ENCODE data around the gene PLTP.
"Not testable (repeated sequence)": the region's sequence is repeated elsewhere in the genome, so short reads cannot be mapped to it uniquely, and the experiment has no call there.

Gene PLTP, protein sequence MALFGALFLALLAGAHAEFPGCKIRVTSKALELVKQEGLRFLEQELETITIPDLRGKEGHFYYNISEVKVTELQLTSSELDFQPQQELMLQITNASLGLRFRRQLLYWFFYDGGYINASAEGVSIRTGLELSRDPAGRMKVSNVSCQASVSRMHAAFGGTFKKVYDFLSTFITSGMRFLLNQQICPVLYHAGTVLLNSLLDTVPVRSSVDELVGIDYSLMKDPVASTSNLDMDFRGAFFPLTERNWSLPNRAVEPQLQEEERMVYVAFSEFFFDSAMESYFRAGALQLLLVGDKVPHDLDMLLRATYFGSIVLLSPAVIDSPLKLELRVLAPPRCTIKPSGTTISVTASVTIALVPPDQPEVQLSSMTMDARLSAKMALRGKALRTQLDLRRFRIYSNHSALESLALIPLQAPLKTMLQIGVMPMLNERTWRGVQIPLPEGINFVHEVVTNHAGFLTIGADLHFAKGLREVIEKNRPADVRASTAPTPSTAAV

DNA sequence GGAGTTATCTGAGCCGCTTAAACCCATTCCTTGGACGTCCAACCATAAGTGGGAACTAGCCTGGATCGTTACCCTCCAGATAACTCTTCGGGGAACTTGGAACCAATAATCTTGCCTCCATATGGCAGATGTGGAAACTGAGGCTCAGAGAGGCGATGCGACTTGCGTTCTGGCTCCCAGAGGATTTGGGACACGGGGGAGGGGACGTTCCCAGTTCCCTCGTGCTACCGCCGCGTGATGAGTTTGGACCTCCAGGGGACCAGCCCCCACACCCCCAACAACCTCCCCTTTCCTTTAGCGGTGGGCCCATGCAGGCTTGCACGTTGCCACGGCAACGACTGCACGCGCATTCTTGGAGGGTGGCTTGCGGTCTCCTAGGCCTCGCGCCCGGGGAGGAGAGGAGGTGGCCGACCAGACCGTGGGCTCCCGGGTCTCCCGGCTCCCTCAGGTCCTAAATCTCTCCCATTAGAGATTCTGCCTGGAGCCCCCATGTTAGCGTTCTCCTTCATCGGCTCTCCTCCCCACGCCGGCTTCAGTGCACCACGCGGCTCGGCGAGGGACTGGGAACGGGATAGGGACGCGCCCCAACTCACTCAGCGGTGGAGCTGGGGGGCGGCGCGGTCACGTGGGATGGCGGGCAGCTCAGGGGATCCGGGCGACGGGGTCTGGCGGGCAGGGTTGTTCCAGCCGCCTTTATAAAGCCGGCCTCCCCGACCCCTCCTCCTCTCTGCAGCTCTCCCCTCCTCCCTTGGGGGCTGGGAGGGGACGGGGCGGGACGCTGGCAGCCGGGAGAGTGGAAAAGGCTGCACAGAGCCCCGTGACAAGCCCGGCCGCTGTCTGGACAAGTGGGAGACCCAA, at the start of gene PLTP:
Gene PLTP, minus strand, starts transcription at position 670 of the 858 bp plus-strand sequence. CDS start 703 bp downstream, outside the sequence.
- peak within 1 kb of the TSS; percentile 44 to 91 (median 84) for H3K27ac Mint-ChIP-seq
- peaks cover 22% of the 10 kb centered on the region for H3K36me3 Mint-ChIP-seq (ENCODE audit: low read depth)
- H3K4me3 Mint-ChIP-seq: peak within 1 kb of the TSS; percentile 69 to 77 (median 75)
- H3K4me1 Mint-ChIP-seq: peaks cover 17% of the 10 kb centered on the region
- TF ChIP-seq, protein P1, sequence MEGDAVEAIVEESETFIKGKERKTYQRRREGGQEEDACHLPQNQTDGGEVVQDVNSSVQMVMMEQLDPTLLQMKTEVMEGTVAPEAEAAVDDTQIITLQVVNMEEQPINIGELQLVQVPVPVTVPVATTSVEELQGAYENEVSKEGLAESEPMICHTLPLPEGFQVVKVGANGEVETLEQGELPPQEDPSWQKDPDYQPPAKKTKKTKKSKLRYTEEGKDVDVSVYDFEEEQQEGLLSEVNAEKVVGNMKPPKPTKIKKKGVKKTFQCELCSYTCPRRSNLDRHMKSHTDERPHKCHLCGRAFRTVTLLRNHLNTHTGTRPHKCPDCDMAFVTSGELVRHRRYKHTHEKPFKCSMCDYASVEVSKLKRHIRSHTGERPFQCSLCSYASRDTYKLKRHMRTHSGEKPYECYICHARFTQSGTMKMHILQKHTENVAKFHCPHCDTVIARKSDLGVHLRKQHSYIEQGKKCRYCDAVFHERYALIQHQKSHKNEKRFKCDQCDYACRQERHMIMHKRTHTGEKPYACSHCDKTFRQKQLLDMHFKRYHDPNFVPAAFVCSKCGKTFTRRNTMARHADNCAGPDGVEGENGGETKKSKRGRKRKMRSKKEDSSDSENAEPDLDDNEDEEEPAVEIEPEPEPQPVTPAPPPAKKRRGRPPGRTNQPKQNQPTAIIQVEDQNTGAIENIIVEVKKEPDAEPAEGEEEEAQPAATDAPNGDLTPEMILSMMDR (IDR thresholded peaks at IDR 0.05; ENCODE audit: unreplicated experiment in 3 of 3): no peak
- H3K9me3 Mint-ChIP-seq: no peaks in the 10 kb centered on the region
- no peaks in the 10 kb centered on the region for H3K27me3 Mint-ChIP-seq (ENCODE audit: low read depth)

DNA sequence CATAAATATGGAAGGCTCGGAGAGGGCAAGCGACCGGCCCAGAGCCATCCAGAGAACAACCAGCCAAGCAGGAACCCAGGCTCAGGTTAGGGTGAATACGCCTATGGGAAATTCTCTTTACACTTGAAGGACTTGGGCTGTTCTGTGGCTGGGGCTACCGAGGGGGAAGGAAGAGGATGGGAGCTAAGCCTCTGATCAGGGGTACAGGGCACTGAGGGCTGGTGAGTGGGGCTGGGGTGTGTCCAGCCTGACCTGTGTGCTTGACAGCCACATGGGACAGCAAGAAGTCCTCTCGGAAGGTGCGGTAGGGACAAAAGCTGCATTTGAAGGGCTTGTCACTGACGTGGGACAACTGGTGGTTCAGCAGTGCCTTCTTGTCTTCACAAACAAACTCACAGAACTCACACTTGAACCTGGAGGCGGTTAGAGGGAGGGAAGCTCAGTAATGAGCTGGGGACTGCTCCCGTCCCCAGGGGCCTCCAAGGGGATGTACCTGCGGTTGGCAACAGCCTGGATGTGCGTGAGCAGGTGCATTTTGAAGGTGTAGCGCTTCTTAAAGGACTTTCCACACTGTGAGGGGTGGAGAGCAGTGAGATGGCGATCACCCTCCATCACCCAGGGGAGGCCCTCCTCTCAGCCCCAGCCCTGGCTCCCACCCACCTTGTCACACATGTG, 48.1 kb upstream of the PLTP start:
- no peaks in the 10 kb centered on the region for H3K4me1 Mint-ChIP-seq
- H3K36me3 Mint-ChIP-seq (ENCODE audit: low read depth): peaks cover 56% of the 10 kb centered on the region
- TF ChIP-seq, protein P1 (IDR thresholded peaks at IDR 0.05; ENCODE audit: unreplicated experiment in 3 of 3): no peak
- H3K27me3 Mint-ChIP-seq (ENCODE audit: low read depth): no peaks in the 10 kb centered on the region
- no peaks in the 10 kb centered on the region for H3K9me3 Mint-ChIP-seq
- no peak overlapping the region for H3K27ac Mint-ChIP-seq
- H3K4me3 Mint-ChIP-seq: no peak overlapping the region

DNA sequence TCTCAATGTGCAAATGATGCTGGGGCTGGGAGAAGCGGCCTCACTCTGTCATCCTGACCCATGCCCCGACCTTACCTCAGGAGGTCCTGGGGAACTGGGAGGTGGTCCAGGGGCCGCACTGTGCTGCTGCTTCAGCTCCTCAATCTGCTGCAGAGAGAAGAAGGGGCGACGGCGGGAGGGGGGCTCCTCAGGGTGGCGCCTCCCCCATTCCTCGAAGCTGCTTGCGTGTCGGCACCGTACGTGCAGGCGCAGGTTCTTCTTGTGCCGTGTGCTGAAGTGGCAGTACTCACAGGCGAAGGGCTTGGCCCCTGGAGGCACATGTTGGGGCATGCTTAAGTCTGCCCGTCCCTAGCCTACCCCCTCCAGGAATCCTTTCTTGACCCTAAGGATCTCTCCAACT, 47.2 kb upstream of the PLTP start:
- H3K36me3 Mint-ChIP-seq (ENCODE audit: low read depth): peaks cover 54% of the 10 kb centered on the region
- H3K9me3 Mint-ChIP-seq: no peaks in the 10 kb centered on the region
- no peaks in the 10 kb centered on the region for H3K27me3 Mint-ChIP-seq (ENCODE audit: low read depth)
- H3K4me3 Mint-ChIP-seq: no peak overlapping the region
- no peak overlapping the region for H3K27ac Mint-ChIP-seq
- H3K4me1 Mint-ChIP-seq: no peaks in the 10 kb centered on the region
- TF ChIP-seq, protein P1 (IDR thresholded peaks at IDR 0.05; ENCODE audit: unreplicated experiment in 3 of 3): no peak

DNA sequence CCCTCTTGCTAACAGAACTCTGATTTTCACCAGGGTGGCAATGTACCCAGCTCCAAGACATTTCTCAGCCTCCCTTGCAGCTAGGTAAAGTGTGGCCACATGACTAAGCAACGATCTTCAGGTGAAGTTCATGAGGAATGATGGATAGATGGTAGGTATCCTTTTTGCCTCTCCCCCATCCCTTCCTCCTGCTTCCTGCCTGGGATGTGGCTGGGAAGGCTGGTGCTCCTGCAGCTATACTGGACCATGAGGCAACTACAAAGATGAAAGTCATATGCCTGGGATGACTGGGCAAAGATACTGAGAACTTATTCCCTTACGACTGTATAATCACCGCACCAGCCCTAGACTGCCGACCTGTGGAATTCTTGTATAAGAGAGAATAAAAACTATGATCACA, 46.6 kb upstream of the PLTP start:
- Mint-ChIP-seq H3K4me3 (no peak overlapping the region), H3K4me1 (no peaks in the 10 kb centered on the region), H3K9me3 (no peaks in the 10 kb centered on the region), H3K27me3 (ENCODE audit: low read depth) (no peaks in the 10 kb centered on the region), H3K36me3 (ENCODE audit: low read depth) (peaks cover 56% of the 10 kb centered on the region), H3K27ac (no peak overlapping the region)
- TF ChIP-seq, protein P1 (IDR thresholded peaks at IDR 0.05; ENCODE audit: unreplicated experiment in 3 of 3): no peak

DNA sequence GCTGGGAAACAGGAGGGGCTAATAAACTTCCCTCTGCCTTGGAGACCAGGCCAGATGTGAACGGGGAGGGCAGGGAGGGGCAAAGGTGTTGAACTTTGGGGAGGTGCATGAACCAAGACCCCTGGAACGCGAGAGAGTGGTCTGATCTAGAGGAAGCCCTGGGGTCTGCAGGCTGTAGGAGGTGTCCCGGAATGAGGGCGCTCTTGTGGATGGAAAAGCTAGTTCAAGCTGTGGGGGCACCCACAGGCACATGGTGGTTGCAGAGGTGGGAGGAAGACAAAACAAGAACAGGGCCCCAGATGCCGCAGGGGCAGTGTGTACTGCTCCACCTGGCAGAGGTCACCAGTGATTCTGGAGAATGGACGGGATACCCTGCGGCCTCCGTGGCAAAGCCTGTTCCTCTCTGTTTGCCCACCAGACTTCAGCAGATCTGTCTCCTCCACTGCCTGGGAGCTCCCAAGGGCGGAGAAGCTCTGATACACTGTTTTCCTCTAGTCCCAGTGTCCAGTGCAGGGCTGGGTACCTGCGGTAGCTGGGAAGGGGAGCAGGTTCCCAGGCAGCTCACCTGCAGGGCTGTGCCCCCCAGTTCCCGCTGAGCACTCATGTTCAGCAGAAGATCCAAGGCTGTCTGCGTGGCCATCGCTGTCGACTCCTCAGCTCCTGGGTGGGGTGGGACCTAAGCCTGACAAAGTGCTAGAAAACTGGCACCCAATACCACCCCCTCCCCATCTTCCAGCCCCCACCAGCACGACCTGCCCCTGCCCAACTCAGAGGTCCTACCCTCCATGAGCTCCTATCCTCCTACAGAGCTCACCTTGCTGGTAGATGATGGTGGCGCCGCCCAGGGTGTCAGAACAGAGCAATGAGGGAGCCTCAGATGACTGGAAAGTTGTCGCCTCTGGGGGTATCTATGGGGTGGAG, 45.3 kb upstream of the PLTP start:
- no peaks in the 10 kb centered on the region for H3K4me1 Mint-ChIP-seq
- H3K27me3 Mint-ChIP-seq (ENCODE audit: low read depth): no peaks in the 10 kb centered on the region
- H3K27ac Mint-ChIP-seq: no peak overlapping the region
- no peaks in the 10 kb centered on the region for H3K9me3 Mint-ChIP-seq
- no peak overlapping the region for H3K4me3 Mint-ChIP-seq
- TF ChIP-seq, protein P1 (IDR thresholded peaks at IDR 0.05; ENCODE audit: unreplicated experiment in 3 of 3): no peak
- H3K36me3 Mint-ChIP-seq (ENCODE audit: low read depth): peaks cover 49% of the 10 kb centered on the region

DNA sequence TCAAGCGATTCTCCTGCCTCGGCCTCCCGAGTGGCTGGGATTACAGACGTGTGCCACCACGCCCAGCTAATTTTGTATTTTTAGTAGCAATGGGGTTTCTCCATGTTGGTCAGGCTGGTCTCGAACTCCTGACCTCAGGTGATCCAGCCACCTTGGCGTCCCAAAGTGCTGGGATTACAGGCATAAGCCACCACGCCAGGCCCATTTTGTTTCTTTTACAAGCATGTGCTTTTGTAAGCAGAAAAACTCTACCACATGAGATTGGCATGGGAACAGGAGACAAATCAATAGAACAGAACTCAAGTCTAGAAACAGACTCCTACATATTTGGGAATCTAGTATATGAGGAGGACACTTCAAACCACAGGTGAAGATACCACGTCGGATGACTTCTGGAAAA, 44.4 kb upstream of the PLTP start:
- H3K4me1 Mint-ChIP-seq; H3K27me3 Mint-ChIP-seq (ENCODE audit: low read depth); H3K4me3 Mint-ChIP-seq; H3K9me3 Mint-ChIP-seq; H3K27ac Mint-ChIP-seq: not testable (repeated sequence)
- peaks cover 55% of the 10 kb centered on the region for H3K36me3 Mint-ChIP-seq (ENCODE audit: low read depth)

Measured in nephron (organoid).